CD4-positive, alpha-beta memory T cell (primary cell): Measurements from ENCODE around the gene PRIM2. TPM values are rescaled to one million over a fixed set of nuclear protein-coding genes. Genes with fewer than 3 reads are reported as not detected.
"Not testable (repeated sequence)": the region's sequence is repeated elsewhere in the genome, so short reads cannot be mapped to it uniquely, and the experiment has no call there.

Source experiments
- CTCF ChIA-PET: fragments of 350-600 bp; sonication (Branson Sonifier 250); formaldehyde crosslinking; loops from one replicate; lab custom pipeline; 2021; ENCODE audit warnings: inconsistent platforms; ENCODE audit not compliant: partially characterized antibody; lab: Charles Lee
- POLR2A ChIA-PET: fragments of 350-600 bp; sonication (Branson Sonifier 250); formaldehyde crosslinking; loops from one replicate; lab custom pipeline; 2021; ENCODE audit not compliant: partially characterized antibody; lab: Charles Lee
- DNase-seq, 5 donors: peaks; one replicate each; pipeline versions ENCODE4 v3.0.0 to v3.0.0-alpha.2; 2020 to 2022; ENCODE audit warnings: mixed read lengths in 1 of 5
- H3K27ac ChIP-seq: one replicate; pipeline ENCODE4 v1.7.0; 2013; ENCODE audit warnings: low read depth, low read length
- H3K27me3 ChIP-seq: 2 replicates; pipeline ENCODE4 v1.7.0; 2013; ENCODE audit warnings: mild to moderate bottlenecking, low read length, moderate library complexity; ENCODE audit not compliant: insufficient read depth
- H3K36me3 ChIP-seq: 2 replicates; pipeline ENCODE4 v1.7.0; 2013; ENCODE audit warnings: mild to moderate bottlenecking, low read length, moderate library complexity; ENCODE audit not compliant: insufficient read depth
- H3K4me1 ChIP-seq: 2 replicates; pipeline ENCODE4 v1.7.0; 2013; ENCODE audit warnings: mild to moderate bottlenecking, low read length, moderate library complexity; ENCODE audit not compliant: insufficient read depth
- H3K4me3 ChIP-seq, 2 donors: one replicate each; pipeline ENCODE4 v1.7.0; 2013; ENCODE audit warnings: low read length in 2 of 2, mild to moderate bottlenecking in 1 of 2
- H3K9me3 ChIP-seq, 2 donors: one replicate each; pipeline ENCODE4 v1.7.0; 2013; ENCODE audit warnings: low read length in 2 of 2, control low read depth in 1 of 2; ENCODE audit not compliant: control insufficient read depth in 1 of 2
- H3K27ac Mint-ChIP-seq, 7 donors: one replicate each; pipeline ENCODE4 v1.8.0; 2020 to 2021; ENCODE audit warnings: mixed read lengths in 7 of 7, mild to moderate bottlenecking in 6 of 7, inconsistent platforms in 3 of 7, moderate library complexity in 3 of 7
- H3K27me3 Mint-ChIP-seq, 2 donors: one replicate each; pipeline ENCODE4 v1.8.0; 2020 to 2021; ENCODE audit warnings: mixed read lengths in 2 of 2
- H3K36me3 Mint-ChIP-seq, 2 donors: one replicate each; pipeline ENCODE4 v1.8.0; 2020 to 2021; ENCODE audit warnings: mixed read lengths in 2 of 2, inconsistent platforms in 1 of 2, mild to moderate bottlenecking in 1 of 2
- H3K4me1 Mint-ChIP-seq, 4 donors: one replicate each; pipeline ENCODE4 v1.8.0; 2020 to 2021; ENCODE audit warnings: mixed read lengths in 4 of 4, mild to moderate bottlenecking in 1 of 4
- H3K4me3 Mint-ChIP-seq, 8 donors: one replicate each; pipeline ENCODE4 v1.8.0; 2020 to 2021; ENCODE audit warnings: mixed read lengths in 8 of 8, mild to moderate bottlenecking in 7 of 8, moderate library complexity in 6 of 8, inconsistent platforms in 3 of 8
- H3K9me3 Mint-ChIP-seq, 8 donors: one replicate each; pipeline ENCODE4 v1.8.0; 2020 to 2021; ENCODE audit warnings: mixed read lengths in 8 of 8, mild to moderate bottlenecking in 5 of 8, inconsistent platforms in 3 of 8, moderate library complexity in 1 of 8
- intact Hi-C: fragments of 100-400 bp; cut with micrococcal nuclease; formaldehyde crosslinking; loops from one replicate; pipeline ENCODE4 v1.15.1; 2023
- polyA plus RNA-seq, 2 donors: library from polyadenylated mRNA; unstranded; fragments of 300-500 nt; fragmentation: Illumina TruSeq; gene quantifications; one replicate each; pipeline ENCODE4 v1.2.3, GENCODE V29; 2021
- total RNA-seq, 2 experiments: library from RNA; stranded (reverse); gene quantifications; one replicate each; pipeline ENCODE4 v1.2.3, GENCODE V29; 2021

Gene PRIM2
- total and polyA plus RNA-seq, 4 experiments from 2014 or later = 8.3 to 12.8 (median 10.4) TPM

DNA sequence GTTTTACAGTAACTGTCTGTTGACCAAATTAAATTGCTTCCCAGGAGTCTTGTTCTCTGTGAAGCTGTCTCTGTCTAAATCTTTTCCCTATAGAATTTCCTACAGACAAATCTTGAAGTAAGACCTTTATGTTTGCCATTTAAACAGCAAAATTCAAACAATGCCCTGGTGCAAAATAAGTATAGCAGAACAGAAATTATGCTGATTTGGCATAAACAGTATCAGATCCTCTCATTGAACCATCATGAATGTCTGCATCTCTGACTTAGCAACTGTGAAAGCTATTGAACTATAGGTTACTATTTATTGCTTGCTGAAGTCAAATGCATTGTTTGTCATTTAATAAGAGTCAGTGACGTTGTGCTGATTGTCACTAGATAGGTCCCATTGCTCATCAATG lies 123.3 kb downstream of the PRIM2 start:
- H3K27me3 Mint-ChIP-seq, H3K27ac ChIP-seq, H3K4me1 Mint-ChIP-seq, H3K27ac Mint-ChIP-seq, H3K4me3 ChIP-seq, H3K4me1 ChIP-seq, H3K4me3 Mint-ChIP-seq, intact Hi-C loops, DNase-seq, H3K36me3 ChIP-seq, H3K9me3 Mint-ChIP-seq, H3K9me3 ChIP-seq, POLR2A ChIA-PET, CTCF ChIA-PET, H3K27me3 ChIP-seq: not testable (repeated sequence)
- H3K36me3 Mint-ChIP-seq = peaks cover 0 to 19% of the 10 kb centered on the region in 2 donors

DNA sequence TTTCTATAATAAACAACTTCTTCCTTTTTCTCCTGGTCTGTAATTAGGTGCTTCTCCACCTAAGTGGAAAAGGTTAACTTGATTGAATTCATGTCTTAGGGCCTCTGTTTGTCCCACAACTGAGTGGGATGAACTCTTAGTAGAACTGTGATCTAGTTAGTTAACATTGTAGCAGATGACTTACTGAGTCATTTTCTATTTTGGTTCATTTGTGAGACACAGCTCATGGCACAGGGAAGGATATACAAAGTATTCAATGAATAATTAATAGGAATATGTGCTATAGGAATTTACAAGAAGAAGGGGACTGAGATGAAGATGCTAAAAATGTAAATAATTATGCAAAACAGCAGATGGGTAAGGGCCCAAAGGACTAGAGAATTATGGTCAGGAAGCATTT lies 124.7 kb downstream of the PRIM2 start:
- H3K4me1 ChIP-seq, H3K9me3 Mint-ChIP-seq, H3K4me3 Mint-ChIP-seq, H3K27ac Mint-ChIP-seq, H3K4me1 Mint-ChIP-seq, H3K27me3 ChIP-seq, CTCF ChIA-PET, H3K4me3 ChIP-seq, H3K27me3 Mint-ChIP-seq, H3K9me3 ChIP-seq, H3K27ac ChIP-seq, POLR2A ChIA-PET, H3K36me3 ChIP-seq, intact Hi-C loops, DNase-seq, H3K36me3 Mint-ChIP-seq: not testable (repeated sequence)

DNA sequence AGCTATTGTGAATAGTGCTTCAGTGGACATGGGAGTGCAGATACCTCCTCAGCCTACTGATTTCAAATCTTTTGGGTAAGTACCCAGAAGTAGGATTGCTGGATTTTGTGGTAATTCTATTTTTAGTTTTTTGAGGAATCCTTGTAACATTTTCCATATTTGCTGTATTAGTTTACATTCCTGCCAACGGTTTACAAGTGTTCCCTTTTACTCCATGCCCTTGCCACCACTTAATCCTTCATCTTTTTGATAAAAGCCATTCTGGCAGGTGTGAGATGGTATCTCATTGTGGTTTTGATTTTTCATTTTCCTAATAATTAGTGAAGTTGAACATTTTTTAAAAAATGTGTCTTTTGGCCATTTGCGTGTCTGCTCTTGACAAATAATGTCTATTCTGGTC lies 125.8 kb downstream of the PRIM2 start:
- H3K9me3 ChIP-seq, DNase-seq, H3K27me3 ChIP-seq, H3K27me3 Mint-ChIP-seq, H3K27ac Mint-ChIP-seq, H3K4me3 Mint-ChIP-seq, H3K27ac ChIP-seq, H3K36me3 Mint-ChIP-seq, H3K36me3 ChIP-seq, H3K4me1 Mint-ChIP-seq, H3K9me3 Mint-ChIP-seq, CTCF ChIA-PET, POLR2A ChIA-PET, H3K4me1 ChIP-seq, intact Hi-C loops, H3K4me3 ChIP-seq: not testable (repeated sequence)

DNA sequence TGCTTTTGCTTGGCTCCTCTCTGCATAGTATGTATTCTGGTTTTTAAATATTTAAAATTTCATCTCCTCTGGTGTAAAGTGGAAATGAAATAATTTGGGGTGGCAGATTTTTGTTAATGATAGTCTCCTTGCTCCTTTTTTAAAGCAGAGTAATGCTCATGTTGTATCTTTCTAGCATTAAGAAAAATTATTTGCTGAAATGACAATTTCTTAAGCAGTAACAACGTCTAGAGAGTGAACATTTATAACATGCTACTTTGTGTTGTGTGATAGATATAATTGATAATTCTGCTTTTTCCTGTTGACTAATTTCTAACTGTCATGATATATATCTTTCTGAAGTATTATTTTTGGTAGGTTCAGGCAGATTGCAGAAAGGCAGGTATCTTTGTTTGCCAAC lies 127.4 kb downstream of the PRIM2 start:
- H3K4me3 Mint-ChIP-seq, H3K9me3 ChIP-seq, intact Hi-C loops, POLR2A ChIA-PET, CTCF ChIA-PET, H3K4me1 ChIP-seq, H3K9me3 Mint-ChIP-seq, H3K4me3 ChIP-seq, H3K27me3 Mint-ChIP-seq, H3K27ac ChIP-seq, H3K27me3 ChIP-seq, H3K4me1 Mint-ChIP-seq, H3K36me3 Mint-ChIP-seq, DNase-seq, H3K27ac Mint-ChIP-seq, H3K36me3 ChIP-seq: not testable (repeated sequence)

DNA sequence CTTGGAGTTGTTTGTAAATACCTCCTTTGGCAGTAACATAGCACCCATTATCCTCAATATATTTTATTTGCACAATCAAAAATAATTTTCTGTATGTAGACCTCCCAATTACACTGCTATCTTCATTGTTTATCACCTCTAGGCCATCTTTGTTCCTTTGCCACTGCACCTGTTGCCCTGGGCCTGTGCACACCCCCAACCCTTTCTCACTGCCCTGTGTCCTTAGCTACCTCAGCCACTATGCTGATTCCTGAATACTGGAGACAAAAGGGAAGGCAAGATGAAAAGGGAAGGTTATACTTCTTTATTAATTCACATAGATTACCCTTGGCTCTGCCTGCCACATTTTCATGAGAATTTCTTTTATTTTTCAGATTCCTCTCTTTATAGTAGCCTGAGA lies 127.9 kb downstream of the PRIM2 start:
- H3K36me3 ChIP-seq, CTCF ChIA-PET, H3K27ac ChIP-seq, intact Hi-C loops, H3K4me1 Mint-ChIP-seq, H3K36me3 Mint-ChIP-seq, H3K27me3 Mint-ChIP-seq, H3K27ac Mint-ChIP-seq, H3K4me3 ChIP-seq, H3K9me3 ChIP-seq, H3K4me1 ChIP-seq, H3K4me3 Mint-ChIP-seq, DNase-seq, POLR2A ChIA-PET, H3K27me3 ChIP-seq, H3K9me3 Mint-ChIP-seq: not testable (repeated sequence)

DNA sequence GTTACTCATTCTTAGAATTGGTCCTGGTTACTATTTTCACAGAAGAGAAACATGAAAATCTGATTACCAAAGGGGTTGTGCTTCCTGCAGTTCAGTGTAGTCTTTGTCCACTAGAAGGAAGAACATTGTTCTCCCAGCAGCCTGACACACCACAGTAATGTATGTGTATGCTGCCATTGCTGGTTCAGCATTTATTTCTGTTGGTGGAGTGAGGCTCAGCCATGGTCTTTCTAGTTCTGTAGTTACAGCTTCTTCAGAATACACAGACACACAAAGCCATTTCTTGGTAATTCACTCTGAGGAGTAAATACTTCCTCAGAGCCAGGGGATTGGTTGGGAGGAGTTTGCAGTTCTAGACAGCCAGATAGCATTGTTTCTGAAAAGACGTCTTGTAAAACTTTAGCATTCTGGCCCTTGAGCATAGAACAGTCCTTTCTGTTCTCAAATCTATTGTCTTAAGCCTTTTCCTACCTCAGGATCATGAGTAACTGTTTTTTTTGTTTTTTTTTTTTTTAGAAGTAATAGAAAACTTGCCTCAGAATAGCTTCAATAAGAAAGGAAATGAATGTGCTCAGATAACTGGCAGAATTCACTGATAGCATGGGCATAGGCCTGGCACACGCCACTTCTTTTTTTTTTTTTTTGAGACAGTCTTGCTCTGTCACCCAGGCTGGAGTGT lies 128.5 kb downstream of the PRIM2 start:
- H3K27me3 ChIP-seq, H3K36me3 Mint-ChIP-seq, DNase-seq, H3K27ac Mint-ChIP-seq, H3K4me3 ChIP-seq, POLR2A ChIA-PET, H3K27me3 Mint-ChIP-seq, H3K9me3 Mint-ChIP-seq, H3K4me1 Mint-ChIP-seq, intact Hi-C loops, CTCF ChIA-PET, H3K4me3 Mint-ChIP-seq, H3K36me3 ChIP-seq, H3K27ac ChIP-seq, H3K4me1 ChIP-seq, H3K9me3 ChIP-seq: not testable (repeated sequence)

- H3K4me3 ChIP-seq, H3K27ac ChIP-seq, H3K4me3 Mint-ChIP-seq, DNase-seq, H3K4me1 ChIP-seq, H3K36me3 ChIP-seq, H3K27me3 ChIP-seq, CTCF ChIA-PET, H3K27ac Mint-ChIP-seq, POLR2A ChIA-PET, H3K9me3 Mint-ChIP-seq, H3K4me1 Mint-ChIP-seq, H3K9me3 ChIP-seq, H3K27me3 Mint-ChIP-seq, intact Hi-C loops: not testable (repeated sequence)
- H3K36me3 Mint-ChIP-seq = peaks cover 7 to 10% of the 10 kb centered on the region in 2 donors
These were observed 132.2 kb downstream of the PRIM2 start for GRCh38 chr6:57449496-57450066.

DNA sequence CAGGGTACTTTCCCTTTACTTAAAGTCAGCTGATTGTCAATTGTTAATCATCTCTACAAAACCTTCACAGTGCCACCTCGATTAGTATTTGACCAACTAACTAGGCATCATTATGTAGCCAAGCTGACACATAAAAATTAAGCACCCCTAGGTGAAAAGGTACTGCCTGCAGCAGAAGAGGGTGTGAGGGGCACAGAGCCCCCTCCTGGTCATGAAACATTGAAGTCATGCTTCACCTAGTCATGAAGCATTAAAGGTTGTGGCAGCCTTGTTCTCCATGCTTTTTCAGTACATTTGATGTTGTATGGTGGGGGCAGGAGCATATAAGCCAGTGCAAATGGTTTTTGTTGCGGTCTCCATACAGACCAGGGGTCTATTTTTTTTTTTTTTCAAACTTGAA lies 142.4 kb downstream of the PRIM2 start:
- CTCF ChIA-PET, H3K9me3 Mint-ChIP-seq, H3K4me3 ChIP-seq, H3K27ac Mint-ChIP-seq, H3K9me3 ChIP-seq, H3K4me1 ChIP-seq, H3K27ac ChIP-seq, intact Hi-C loops, POLR2A ChIA-PET, H3K4me3 Mint-ChIP-seq, H3K36me3 ChIP-seq, H3K27me3 Mint-ChIP-seq, H3K27me3 ChIP-seq, DNase-seq: not testable (repeated sequence)
- Mint-ChIP-seq H3K36me3 (peaks cover 8 to 16% of the 10 kb centered on the region in 2 donors), H3K4me1 (peaks cover 0 to 10% (median under 1%) of the 10 kb centered on the region in 4 donors)
